Measurements from ENCODE around the gene PKDREJ.

Gene PKDREJ

DNA sequence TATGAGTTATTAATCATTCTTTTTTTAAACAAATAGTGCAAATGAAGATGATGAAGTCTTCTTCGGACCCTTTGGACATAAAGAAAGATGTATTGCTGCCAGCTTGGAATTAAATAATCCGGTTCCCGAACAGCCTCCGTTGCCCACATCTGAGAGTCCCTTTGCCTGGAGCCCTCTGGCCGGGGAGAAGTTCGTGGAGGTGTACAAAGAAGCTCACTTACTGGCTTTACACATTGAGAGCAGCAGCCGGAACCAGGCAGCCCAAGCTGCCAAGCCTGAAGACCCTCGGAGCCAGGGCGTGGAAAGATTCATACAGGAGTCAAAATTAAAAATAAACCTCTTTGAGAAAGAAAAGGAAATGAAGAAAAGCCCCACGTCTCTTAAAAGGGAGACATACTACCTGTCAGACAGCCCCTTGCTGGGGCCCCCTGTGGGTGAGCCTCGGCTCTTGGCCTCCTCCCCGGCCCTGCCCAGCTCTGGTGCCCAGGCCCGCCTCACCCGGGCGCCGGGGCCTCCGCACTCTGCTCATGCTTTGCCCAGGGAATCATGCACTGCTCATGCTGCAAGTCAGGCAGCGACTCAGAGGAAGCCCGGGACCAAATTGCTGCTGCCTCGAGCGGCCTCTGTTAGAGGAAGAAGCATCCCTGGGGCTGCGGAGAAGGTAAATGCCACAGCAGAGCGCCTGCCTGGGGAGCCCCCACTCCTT, 45.3 kb upstream of the PKDREJ start:
- ChIA-PET CTCF (no interaction called here), POLR2A (interaction anchor here (2.0 kb wide), 1 partner anchor 28 kb away, joined by 5 read pairs; the partner anchor contains the start of gene TRMU)
- no peak for TF ChIP-seq PKNOX1 (IDR thresholded peaks at IDR 0.05)
- no peak for TF ChIP-seq LEF1 (IDR thresholded peaks at IDR 0.05; ENCODE audit: borderline replicate concordance)
- no peak for TF ChIP-seq L3MBTL2 (conservative IDR thresholded peaks at IDR 0.05)
- TF ChIP-seq ELF4 (IDR thresholded peaks at IDR 0.05) = no peak
- no peak for TF ChIP-seq NFRKB (IDR thresholded peaks at IDR 0.05)
- TF ChIP-seq BHLHE40 (IDR thresholded peaks at IDR 0.05; ENCODE audit: borderline replicate concordance) = no peak
- TF ChIP-seq SUZ12 (IDR thresholded peaks at IDR 0.05) = no peak
- TF ChIP-seq FOXA1 (IDR thresholded peaks at IDR 0.05) = no peak
- TF ChIP-seq HDGF (IDR thresholded peaks at IDR 0.05; ENCODE audit: borderline replicate concordance) = no peak
- no peak for TF ChIP-seq TARDBP (IDR thresholded peaks at IDR 0.05)
- TF ChIP-seq SP1 (IDR thresholded peaks at IDR 0.05) = no peak
- no peak for TF ChIP-seq ZNF384 (IDR thresholded peaks at IDR 0.05)
- no peak for TF ChIP-seq FOXM1 (IDR thresholded peaks at IDR 0.05; ENCODE audit: borderline replicate concordance)
- no peak for DNase-seq (ENCODE audit: extremely low spot score)

DNA sequence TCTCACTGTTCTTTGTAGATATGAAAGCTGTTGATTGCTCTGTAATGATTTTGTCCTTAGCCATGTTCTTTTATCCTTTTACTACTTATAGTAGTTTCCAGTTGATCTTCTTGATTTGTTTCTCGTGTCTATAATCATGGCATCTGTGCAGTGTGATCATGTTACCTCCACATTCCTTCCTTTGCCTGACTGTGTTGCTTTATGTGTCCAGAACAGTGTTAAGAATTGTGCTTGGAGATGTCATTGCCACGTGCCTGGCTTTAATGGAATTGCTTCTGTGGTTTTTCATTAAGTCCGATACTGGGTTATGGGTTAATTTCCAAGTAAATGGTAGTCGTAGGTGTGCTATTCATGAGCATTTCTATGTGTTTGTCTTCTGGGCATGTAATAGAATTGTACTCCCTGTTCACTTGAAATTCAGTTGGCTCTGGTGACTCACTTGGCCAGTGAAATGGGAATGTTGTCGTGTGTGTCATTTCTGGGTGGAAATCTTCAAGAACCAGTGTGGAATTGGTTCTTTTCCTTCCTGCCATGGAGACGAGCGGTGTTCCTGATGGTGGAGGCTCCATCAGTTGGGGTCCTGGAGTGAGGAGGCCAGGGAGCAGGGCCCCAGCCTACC, 40.3 kb upstream of the PKDREJ start:
- POLR2A ChIA-PET = no interaction called here
- DNase-seq (ENCODE audit: extremely low spot score) = no peak
- TF ChIP-seq BHLHE40 (IDR thresholded peaks at IDR 0.05; ENCODE audit: borderline replicate concordance) (no peak), TARDBP (IDR thresholded peaks at IDR 0.05) (no peak), FOXK2 (IDR thresholded peaks at IDR 0.05) (no peak), ELF4 (IDR thresholded peaks at IDR 0.05) (no peak), ZNF384 (IDR thresholded peaks at IDR 0.05) (no peak), FOXA1 (IDR thresholded peaks at IDR 0.05) (no peak), L3MBTL2 (conservative IDR thresholded peaks at IDR 0.05) (no peak), FOXM1 (IDR thresholded peaks at IDR 0.05; ENCODE audit: borderline replicate concordance) (no peak), NFRKB (IDR thresholded peaks at IDR 0.05) (no peak), PKNOX1 (IDR thresholded peaks at IDR 0.05) (no peak), ARNT (IDR thresholded peaks at IDR 0.05) (no peak), LEF1 (IDR thresholded peaks at IDR 0.05; ENCODE audit: borderline replicate concordance) (no peak)
- CTCF ChIA-PET = interaction anchor here (0.6 kb wide), 1 partner anchor 398 kb away, joined by 3 read pairs; no protein-coding TSS in a partner anchor

DNA sequence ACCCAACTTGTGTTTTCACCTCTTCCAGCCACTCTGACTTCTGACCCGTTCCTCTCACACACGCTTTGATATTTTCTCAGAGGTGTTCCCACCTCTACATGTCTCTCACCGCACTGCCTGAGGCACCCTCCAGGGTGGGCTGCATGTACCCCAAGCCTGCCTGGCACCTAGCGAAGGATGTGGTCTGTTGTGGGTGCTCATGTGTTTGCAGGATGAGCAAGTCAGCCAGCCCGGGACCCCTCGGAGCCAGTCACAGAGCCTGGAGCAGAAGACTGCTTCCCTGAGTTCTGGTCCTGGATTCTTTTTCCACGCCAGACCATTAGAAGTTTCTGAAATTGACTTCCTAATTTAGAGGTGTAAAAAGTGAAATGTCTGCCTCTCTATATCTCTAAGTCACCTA, 37.3 kb upstream of the PKDREJ start:
- ChIA-PET CTCF (no interaction called here), POLR2A (no interaction called here)
- TF ChIP-seq SUZ12 (IDR thresholded peaks at IDR 0.05) (no peak), FOXA1 (IDR thresholded peaks at IDR 0.05) (no peak), TARDBP (IDR thresholded peaks at IDR 0.05) (no peak), PKNOX1 (IDR thresholded peaks at IDR 0.05) (no peak), SP1 (IDR thresholded peaks at IDR 0.05) (no peak), L3MBTL2 (conservative IDR thresholded peaks at IDR 0.05) (no peak), BHLHE40 (IDR thresholded peaks at IDR 0.05; ENCODE audit: borderline replicate concordance) (no peak), HDGF (IDR thresholded peaks at IDR 0.05; ENCODE audit: borderline replicate concordance) (no peak), ZNF384 (IDR thresholded peaks at IDR 0.05) (no peak), FOXM1 (IDR thresholded peaks at IDR 0.05; ENCODE audit: borderline replicate concordance) (no peak), LEF1 (IDR thresholded peaks at IDR 0.05; ENCODE audit: borderline replicate concordance) (no peak), ELF4 (IDR thresholded peaks at IDR 0.05) (no peak), FOXK2 (IDR thresholded peaks at IDR 0.05) (no peak), CTBP1 (IDR thresholded peaks at IDR 0.05; ENCODE audit: borderline replicate concordance) (no peak), NFRKB (IDR thresholded peaks at IDR 0.05) (no peak), ARNT (IDR thresholded peaks at IDR 0.05) (no peak)
- no peak for DNase-seq (ENCODE audit: extremely low spot score)

DNA sequence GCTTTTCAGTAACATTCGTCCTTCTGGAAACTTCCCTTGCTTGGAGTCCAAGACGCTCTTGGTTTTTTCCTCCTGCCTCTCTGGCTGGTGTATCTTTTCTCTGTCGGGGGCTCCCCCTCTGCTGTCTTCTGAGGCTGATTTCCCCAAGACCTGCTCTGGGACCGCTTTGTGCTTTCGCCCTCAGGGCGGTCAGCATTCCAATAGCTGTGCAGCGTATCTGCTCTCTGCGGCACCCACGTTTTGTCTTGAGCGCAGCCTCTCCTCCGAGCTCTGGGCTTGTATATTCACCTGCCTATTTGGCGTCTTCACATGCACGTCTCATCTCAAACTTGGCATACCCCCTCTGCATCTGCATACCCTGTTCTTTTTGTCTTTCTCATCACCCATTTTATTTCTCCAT, 36.0 kb upstream of the PKDREJ start:
- no peak for DNase-seq (ENCODE audit: extremely low spot score)
- TF ChIP-seq BHLHE40 (IDR thresholded peaks at IDR 0.05; ENCODE audit: borderline replicate concordance) = no peak
- no peak for TF ChIP-seq SUZ12 (IDR thresholded peaks at IDR 0.05)
- no peak for TF ChIP-seq LEF1 (IDR thresholded peaks at IDR 0.05; ENCODE audit: borderline replicate concordance)
- no peak for TF ChIP-seq TARDBP (IDR thresholded peaks at IDR 0.05)
- CTCF ChIA-PET = interaction anchor here (1.1 kb wide), 1 partner anchor 48 kb away, joined by 3 read pairs; no protein-coding TSS in a partner anchor
- POLR2A ChIA-PET = no interaction called here

DNA sequence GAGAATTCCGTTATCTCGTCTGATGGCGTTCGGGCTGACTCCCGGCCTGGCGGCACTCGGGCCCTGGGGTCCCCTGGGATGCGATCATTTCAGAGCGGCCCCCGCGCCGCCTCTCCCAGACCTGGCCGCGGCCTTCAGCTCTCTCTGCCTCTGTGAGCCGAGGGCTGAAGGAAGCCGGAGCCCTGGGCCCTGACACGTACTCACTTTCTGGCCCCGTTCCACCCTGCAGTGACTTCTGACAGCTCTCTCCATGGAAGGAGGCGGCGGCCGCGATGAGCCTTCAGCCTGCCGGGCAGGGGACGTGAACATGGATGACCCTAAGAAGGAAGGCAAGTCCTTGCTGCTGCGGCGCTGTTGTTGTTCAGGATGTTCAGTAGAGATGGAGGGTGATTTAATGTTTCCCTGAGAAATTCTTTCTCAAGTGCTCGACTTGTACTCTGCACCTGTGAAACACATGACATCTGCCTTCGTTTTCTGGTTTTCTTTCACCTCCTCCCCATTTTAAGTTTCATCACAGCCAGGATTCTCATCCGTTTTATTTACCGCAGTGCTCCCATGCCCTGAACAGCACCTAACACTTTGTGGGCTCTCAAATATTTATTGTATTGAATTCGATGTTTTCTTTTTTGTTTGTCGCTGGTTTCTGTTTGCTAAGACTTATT, 34.1 kb upstream of the PKDREJ start:
- peak; percentile 44 for DNase-seq (ENCODE audit: extremely low spot score)
- CTCF ChIA-PET = no interaction called here
- POLR2A ChIA-PET = interaction anchor here (1.2 to 2.2 kb wide), 6 partner anchors 13 to 262 kb away, joined by 3 to 11 read pairs (median 6); partner anchors contain the start of genes CDPF1 and CELSR1
- TF ChIP-seq NFRKB (IDR thresholded peaks at IDR 0.05) (no peak), ELF4 (IDR thresholded peaks at IDR 0.05) (no peak), FOXA1 (IDR thresholded peaks at IDR 0.05) (no peak), CTBP1 (IDR thresholded peaks at IDR 0.05; ENCODE audit: borderline replicate concordance) (no peak), PKNOX1 (IDR thresholded peaks at IDR 0.05) (no peak), ARNT (IDR thresholded peaks at IDR 0.05) (no peak), FOXM1 (IDR thresholded peaks at IDR 0.05; ENCODE audit: borderline replicate concordance) (no peak), L3MBTL2 (conservative IDR thresholded peaks at IDR 0.05) (no peak), SP1 (IDR thresholded peaks at IDR 0.05) (no peak), LEF1 (IDR thresholded peaks at IDR 0.05; ENCODE audit: borderline replicate concordance) (no peak), HDGF (IDR thresholded peaks at IDR 0.05; ENCODE audit: borderline replicate concordance) (no peak), FOXK2 (IDR thresholded peaks at IDR 0.05) (no peak), SUZ12 (IDR thresholded peaks at IDR 0.05) (no peak), TARDBP (IDR thresholded peaks at IDR 0.05) (no peak), ZNF384 (IDR thresholded peaks at IDR 0.05) (no peak), BHLHE40 (IDR thresholded peaks at IDR 0.05; ENCODE audit: borderline replicate concordance) (no peak)

All from HEK293T (cell line).